ENCODE results near the gene BTD.
"Not testable (repeated sequence)": the region's sequence is repeated elsewhere in the genome, so short reads cannot be mapped to it uniquely, and the experiment has no call there.

Gene BTD

DNA sequence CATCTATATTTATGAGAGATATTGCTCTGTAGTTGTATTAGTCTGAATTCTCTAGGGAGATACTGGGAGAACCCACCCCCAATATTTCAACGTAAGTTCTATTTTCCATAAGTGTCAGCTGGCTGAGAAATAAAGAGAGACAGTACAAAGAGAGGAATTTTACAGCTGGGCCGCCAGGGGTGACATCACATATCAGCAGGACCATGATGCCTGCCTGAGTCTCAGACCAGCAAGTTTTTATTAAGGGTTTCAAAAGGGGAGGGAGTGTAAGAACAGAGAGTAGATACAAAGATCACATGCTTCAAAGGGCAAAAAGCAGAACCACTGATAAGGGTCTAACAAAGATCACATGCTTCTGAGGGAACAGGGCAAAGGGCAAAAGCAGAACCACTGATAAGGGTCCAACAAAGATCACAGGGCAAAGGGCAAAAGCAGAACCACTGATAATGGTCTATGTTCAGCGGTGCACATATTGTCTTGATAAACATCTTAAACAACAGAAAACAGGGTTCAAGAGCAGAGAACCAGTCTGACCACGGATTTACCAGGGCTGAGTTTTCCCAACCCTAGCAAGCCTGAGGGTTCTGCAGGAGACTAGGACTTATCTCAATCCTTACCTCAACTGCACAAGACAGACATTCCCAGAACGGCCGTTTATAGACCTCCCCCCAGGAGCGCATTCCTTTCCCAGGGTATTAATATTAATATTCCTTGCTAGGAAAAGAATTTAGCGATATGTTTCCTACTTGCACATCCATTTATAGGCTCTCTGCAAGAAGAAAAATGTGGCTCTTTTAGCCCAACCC lies 18.3 kb downstream of the BTD start:
- not testable (repeated sequence) for H3K27ac Mint-ChIP-seq, DNase-seq, ATAC-seq, H3K27me3 Mint-ChIP-seq, H3K4me3 Mint-ChIP-seq
- H3K9me3 Mint-ChIP-seq: peaks cover 40% of the 10 kb centered on the region
- peaks cover 32% of the 10 kb centered on the region for H3K36me3 Mint-ChIP-seq (ENCODE audit: low read depth)
- H3K4me1 Mint-ChIP-seq: peaks cover 17% of the 10 kb centered on the region

- Mint-ChIP-seq H3K27ac (peak overlapping the region; percentile 76), H3K9me3 (peaks cover 40% of the 10 kb centered on the region), H3K4me1 (peaks cover 23% of the 10 kb centered on the region), H3K36me3 (ENCODE audit: low read depth) (peaks cover 34% of the 10 kb centered on the region), H3K4me3 (peak overlapping the region; percentile 45), H3K27me3 (no peaks in the 10 kb centered on the region)
- DNase-seq (no peak), ATAC-seq (no peak)
These were observed 22.2 kb downstream of the BTD start for GRCh38 chr3:15623535-15624440.

GRCh38 chr3:15628967-15629366 lies 27.4 kb downstream of the BTD start:
- H3K36me3 Mint-ChIP-seq (ENCODE audit: low read depth): peaks cover 5% of the 10 kb centered on the region

GRCh38 chr3:15629860-15630597 lies 28.5 kb downstream of the BTD start:
- Mint-ChIP-seq H3K9me3 (no peaks in the 10 kb centered on the region), H3K27ac (peak overlapping the region; percentile 66), H3K4me1 (peaks cover 56% of the 10 kb centered on the region), H3K4me3 (peak overlapping the region; percentile 61), H3K36me3 (ENCODE audit: low read depth) (peaks cover 2% of the 10 kb centered on the region), H3K27me3 (no peaks in the 10 kb centered on the region)
- peak; percentile 89 for ATAC-seq
- peak; percentile 46 for DNase-seq

More at GRCh38 chr3:15628967-15629366, 27.4 kb downstream of the BTD start:
- peaks cover 56% of the 10 kb centered on the region for H3K4me1 Mint-ChIP-seq
- ATAC-seq (no peak), DNase-seq (no peak)
- H3K27ac Mint-ChIP-seq: no peak overlapping the region
- no peaks in the 10 kb centered on the region for H3K9me3 Mint-ChIP-seq
- H3K4me3 Mint-ChIP-seq: no peak overlapping the region
- no peaks in the 10 kb centered on the region for H3K27me3 Mint-ChIP-seq

DNA sequence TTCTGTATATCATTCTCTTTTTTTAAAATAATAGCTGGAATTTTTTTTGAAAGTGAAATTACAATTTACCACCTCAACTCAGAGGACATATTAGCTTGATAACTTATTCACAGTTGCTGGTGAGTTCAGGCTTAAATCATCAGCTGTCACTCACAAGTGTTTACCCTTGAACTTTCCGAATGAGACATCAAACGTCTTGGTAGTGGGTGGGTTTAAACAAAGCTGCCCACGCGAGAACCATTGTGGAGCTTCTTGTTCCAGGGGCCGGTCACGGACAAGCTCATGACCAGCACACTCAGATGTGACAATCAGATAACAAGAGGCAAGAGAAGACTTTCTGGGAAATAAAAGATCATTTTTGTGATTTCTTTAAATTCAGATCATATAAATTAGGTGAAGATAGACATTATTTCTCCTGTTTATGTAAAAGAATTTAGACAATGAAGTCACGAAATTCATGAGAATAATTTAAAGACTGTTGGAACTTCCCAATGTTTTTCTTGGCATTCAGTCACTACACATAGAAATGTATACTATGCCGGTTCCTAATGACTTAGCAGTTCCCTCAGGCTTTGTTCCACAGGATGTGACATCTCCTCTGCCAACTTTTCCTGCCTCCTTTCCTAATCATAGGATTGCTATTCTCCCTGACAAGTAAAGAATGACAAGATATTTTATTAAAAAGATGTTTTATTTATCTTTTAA lies 29.3 kb downstream of the BTD start:
- DNase-seq (peak; percentile 32), ATAC-seq (peak; percentile 68)
- Mint-ChIP-seq H3K36me3 (ENCODE audit: low read depth) (peaks cover 1% of the 10 kb centered on the region), H3K27me3 (no peaks in the 10 kb centered on the region), H3K27ac (peak overlapping the region; percentile 66), H3K4me3 (peak overlapping the region; percentile 61), H3K4me1 (peaks cover 61% of the 10 kb centered on the region), H3K9me3 (no peaks in the 10 kb centered on the region)

GRCh38 chr3:15631426-15632211 lies 30.1 kb downstream of the BTD start:
- ATAC-seq (no peak), DNase-seq (no peak)
- no peaks in the 10 kb centered on the region for H3K27me3 Mint-ChIP-seq
- H3K4me1 Mint-ChIP-seq: peaks cover 67% of the 10 kb centered on the region
- no peaks in the 10 kb centered on the region for H3K36me3 Mint-ChIP-seq (ENCODE audit: low read depth)
- no peaks in the 10 kb centered on the region for H3K9me3 Mint-ChIP-seq
- no peak overlapping the region for H3K27ac Mint-ChIP-seq
- no peak overlapping the region for H3K4me3 Mint-ChIP-seq

- H3K4me1 Mint-ChIP-seq: peaks cover 73% of the 10 kb centered on the region
- H3K9me3 Mint-ChIP-seq: no peaks in the 10 kb centered on the region
- H3K36me3 Mint-ChIP-seq (ENCODE audit: low read depth): no peaks in the 10 kb centered on the region
- H3K27me3 Mint-ChIP-seq: no peaks in the 10 kb centered on the region
- no peak overlapping the region for H3K27ac Mint-ChIP-seq
- no peak for ATAC-seq
- no peak for DNase-seq
- no peak overlapping the region for H3K4me3 Mint-ChIP-seq
These were observed 30.7 kb downstream of the BTD start for GRCh38 chr3:15632212-15632580.

GRCh38 chr3:15633159-15633558 lies 31.6 kb downstream of the BTD start:
- H3K36me3 Mint-ChIP-seq (ENCODE audit: low read depth): peaks cover 2% of the 10 kb centered on the region
- H3K4me1 Mint-ChIP-seq: peaks cover 82% of the 10 kb centered on the region
- H3K27me3 Mint-ChIP-seq: no peaks in the 10 kb centered on the region
- H3K9me3 Mint-ChIP-seq: no peaks in the 10 kb centered on the region
- H3K4me3 Mint-ChIP-seq: peak overlapping the region; percentile 1
- no peak for DNase-seq
- ATAC-seq: no peak
- H3K27ac Mint-ChIP-seq: peak overlapping the region; percentile 85

- Mint-ChIP-seq H3K4me1 (peaks cover 91% of the 10 kb centered on the region), H3K9me3 (no peaks in the 10 kb centered on the region), H3K27ac (peak overlapping the region; percentile 85), H3K4me3 (peak overlapping the region; percentile 1), H3K27me3 (no peaks in the 10 kb centered on the region), H3K36me3 (ENCODE audit: low read depth) (peaks cover 2% of the 10 kb centered on the region)
- DNase-seq (no peak), ATAC-seq (no peak)
These were observed 32.4 kb downstream of the BTD start for GRCh38 chr3:15633766-15634598.

DNA sequence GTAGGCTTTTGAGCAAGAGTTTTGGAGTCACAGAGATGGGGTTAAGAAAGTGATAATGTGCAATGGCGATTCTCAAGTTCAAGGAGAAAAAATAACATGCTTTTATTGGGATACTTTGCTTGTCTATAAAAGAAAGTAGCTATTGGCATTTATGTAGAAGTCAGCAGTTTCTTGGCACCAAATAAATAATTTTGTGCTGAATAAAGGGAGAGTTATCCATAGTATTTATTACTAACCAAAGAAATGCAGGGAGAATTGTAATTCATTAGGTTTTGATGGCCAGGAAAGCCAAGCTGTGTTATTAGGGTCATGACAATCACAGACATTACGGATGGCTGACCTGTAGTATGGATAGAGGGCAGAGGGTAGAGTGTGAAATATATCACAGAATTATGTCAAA lies 33.1 kb downstream of the BTD start:
- H3K27ac Mint-ChIP-seq: no peak overlapping the region
- no peaks in the 10 kb centered on the region for H3K9me3 Mint-ChIP-seq
- H3K27me3 Mint-ChIP-seq: no peaks in the 10 kb centered on the region
- ATAC-seq (no peak), DNase-seq (no peak)
- H3K4me3 Mint-ChIP-seq: no peak overlapping the region
- H3K36me3 Mint-ChIP-seq (ENCODE audit: low read depth): peaks cover 2% of the 10 kb centered on the region
- peaks cover 96% of the 10 kb centered on the region for H3K4me1 Mint-ChIP-seq

GRCh38 chr3:15635121-15635661 lies 33.6 kb downstream of the BTD start:
- Mint-ChIP-seq H3K27ac (peak overlapping the region; percentile 89), H3K27me3 (no peaks in the 10 kb centered on the region), H3K4me3 (no peak overlapping the region), H3K36me3 (ENCODE audit: low read depth) (peaks cover 2% of the 10 kb centered on the region), H3K9me3 (no peaks in the 10 kb centered on the region), H3K4me1 (peaks cover 91% of the 10 kb centered on the region)
- no peak for ATAC-seq
- no peak for DNase-seq

GRCh38 chr3:15636028-15636709 lies 34.6 kb downstream of the BTD start:
- DNase-seq (peak; percentile 54), ATAC-seq (peak; percentile 75)

More at GRCh38 chr3:15636028-15636709, 34.6 kb downstream of the BTD start:
- Mint-ChIP-seq H3K27me3 (no peaks in the 10 kb centered on the region), H3K36me3 (ENCODE audit: low read depth) (peaks cover 2% of the 10 kb centered on the region), H3K4me3 (peak overlapping the region; percentile 69), H3K9me3 (no peaks in the 10 kb centered on the region), H3K27ac (peak overlapping the region; percentile 89), H3K4me1 (peaks cover 85% of the 10 kb centered on the region)
